Neural cell (in vitro differentiated cells): Measurements from ENCODE around the gene TPBG.

Source experiments
- EP300 ChIP-seq: fragments of 450-650 bp; conservative IDR thresholded peaks from 2 replicates; pipeline ENCODE4 v1.6.1; 2014; ENCODE audit warnings: antibody characterized with exemption, mild to moderate bottlenecking, moderate library complexity; ENCODE audit not compliant: poor library complexity, severe bottlenecking
- EZH2 ChIP-seq: fragments of 200-600, 300-800 bp; shearing (Covaris generic), sonication (generic); IDR thresholded peaks from 2 replicates; pipeline ENCODE4 v1.6.1; 2014; ENCODE audit warnings: antibody characterized with exemption, low read length, borderline replicate concordance, mild to moderate bottlenecking; ENCODE audit not compliant: insufficient read depth, poor library complexity, severe bottlenecking
- POLR2AphosphoS5 ChIP-seq: IDR thresholded peaks from 2 replicates; pipeline ENCODE4 v1.6.1; 2012
- RAD21 ChIP-seq: fragments of 450-650 bp; conservative IDR thresholded peaks from 2 replicates; pipeline ENCODE4 v1.6.1; 2014; ENCODE audit warnings: antibody characterized with exemption, mild to moderate bottlenecking, moderate library complexity
- REST ChIP-seq: IDR thresholded peaks from 2 replicates; pipeline ENCODE4 v1.6.1; 2012; ENCODE audit warnings: borderline replicate concordance
- SMC3 ChIP-seq: fragments of 450-650 bp; conservative IDR thresholded peaks from 2 replicates; pipeline ENCODE4 v1.6.1; 2014; ENCODE audit warnings: antibody characterized with exemption, mild to moderate bottlenecking, moderate library complexity; ENCODE audit not compliant: poor library complexity
- TAF1 ChIP-seq: IDR thresholded peaks from 2 replicates; pipeline ENCODE4 v1.6.1; 2012; ENCODE audit warnings: low read depth
- TF ChIP-seq, protein P1 (sequence below): fragments of 450-650 bp; IDR thresholded peaks from 2 replicates; pipeline ENCODE4 v1.5.1; 2014; ENCODE audit warnings: antibody characterized with exemption, mild to moderate bottlenecking, moderate library complexity; ENCODE audit not compliant: poor library complexity, severe bottlenecking

- TF ChIP-seq, protein P1, sequence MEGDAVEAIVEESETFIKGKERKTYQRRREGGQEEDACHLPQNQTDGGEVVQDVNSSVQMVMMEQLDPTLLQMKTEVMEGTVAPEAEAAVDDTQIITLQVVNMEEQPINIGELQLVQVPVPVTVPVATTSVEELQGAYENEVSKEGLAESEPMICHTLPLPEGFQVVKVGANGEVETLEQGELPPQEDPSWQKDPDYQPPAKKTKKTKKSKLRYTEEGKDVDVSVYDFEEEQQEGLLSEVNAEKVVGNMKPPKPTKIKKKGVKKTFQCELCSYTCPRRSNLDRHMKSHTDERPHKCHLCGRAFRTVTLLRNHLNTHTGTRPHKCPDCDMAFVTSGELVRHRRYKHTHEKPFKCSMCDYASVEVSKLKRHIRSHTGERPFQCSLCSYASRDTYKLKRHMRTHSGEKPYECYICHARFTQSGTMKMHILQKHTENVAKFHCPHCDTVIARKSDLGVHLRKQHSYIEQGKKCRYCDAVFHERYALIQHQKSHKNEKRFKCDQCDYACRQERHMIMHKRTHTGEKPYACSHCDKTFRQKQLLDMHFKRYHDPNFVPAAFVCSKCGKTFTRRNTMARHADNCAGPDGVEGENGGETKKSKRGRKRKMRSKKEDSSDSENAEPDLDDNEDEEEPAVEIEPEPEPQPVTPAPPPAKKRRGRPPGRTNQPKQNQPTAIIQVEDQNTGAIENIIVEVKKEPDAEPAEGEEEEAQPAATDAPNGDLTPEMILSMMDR = no peak
- no peak for TF ChIP-seq EP300
- no peak for TF ChIP-seq EZH2
- no peak for TF ChIP-seq POLR2AphosphoS5
- no peak for TF ChIP-seq TAF1
- no peak for TF ChIP-seq SMC3
- no peak for TF ChIP-seq REST
- no peak for TF ChIP-seq RAD21
Observed at GRCh38 chr6:82385546-82385945, 21.9 kb downstream of the TPBG start.
